Loucy (cell line): ENCODE measurements around the gene MAPK1IP1L.

Experiments
- EZH2phosphoT487 ChIP-seq: fragments of 200-600 bp; IDR thresholded peaks from 2 replicates; pipeline ENCODE4 v1.6.1; 2018; ENCODE audit warnings: antibody characterized with exemption, mild to moderate bottlenecking, moderate library complexity, borderline replicate concordance
- TF ChIP-seq, protein P1 (sequence below): fragments of 200-600 bp; sonication (generic); conservative IDR thresholded peaks from 2 replicates; pipeline ENCODE4 v1.5.1; 2014; ENCODE audit warnings: mild to moderate bottlenecking, antibody characterized with exemption, low read length

DNA sequence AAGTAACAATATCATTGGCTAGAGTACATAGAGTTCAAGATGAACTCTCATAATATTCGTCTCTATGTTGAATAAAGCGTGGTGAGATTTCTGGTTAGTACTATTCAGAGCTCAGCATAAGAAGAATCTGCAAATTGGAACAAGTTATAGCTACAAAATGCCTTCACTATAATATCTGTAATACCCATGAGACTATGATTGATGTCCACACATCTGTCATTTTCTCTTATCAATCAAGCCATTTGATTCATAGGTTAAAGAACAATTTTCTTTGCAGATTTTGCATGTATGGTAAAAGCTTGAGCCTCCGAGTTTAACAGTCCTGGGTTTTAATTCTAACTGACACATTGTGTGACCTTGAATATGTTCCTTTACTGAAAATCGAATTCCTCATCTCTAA, 23.0 kb upstream of the MAPK1IP1L start:
- TF ChIP-seq, protein P1, sequence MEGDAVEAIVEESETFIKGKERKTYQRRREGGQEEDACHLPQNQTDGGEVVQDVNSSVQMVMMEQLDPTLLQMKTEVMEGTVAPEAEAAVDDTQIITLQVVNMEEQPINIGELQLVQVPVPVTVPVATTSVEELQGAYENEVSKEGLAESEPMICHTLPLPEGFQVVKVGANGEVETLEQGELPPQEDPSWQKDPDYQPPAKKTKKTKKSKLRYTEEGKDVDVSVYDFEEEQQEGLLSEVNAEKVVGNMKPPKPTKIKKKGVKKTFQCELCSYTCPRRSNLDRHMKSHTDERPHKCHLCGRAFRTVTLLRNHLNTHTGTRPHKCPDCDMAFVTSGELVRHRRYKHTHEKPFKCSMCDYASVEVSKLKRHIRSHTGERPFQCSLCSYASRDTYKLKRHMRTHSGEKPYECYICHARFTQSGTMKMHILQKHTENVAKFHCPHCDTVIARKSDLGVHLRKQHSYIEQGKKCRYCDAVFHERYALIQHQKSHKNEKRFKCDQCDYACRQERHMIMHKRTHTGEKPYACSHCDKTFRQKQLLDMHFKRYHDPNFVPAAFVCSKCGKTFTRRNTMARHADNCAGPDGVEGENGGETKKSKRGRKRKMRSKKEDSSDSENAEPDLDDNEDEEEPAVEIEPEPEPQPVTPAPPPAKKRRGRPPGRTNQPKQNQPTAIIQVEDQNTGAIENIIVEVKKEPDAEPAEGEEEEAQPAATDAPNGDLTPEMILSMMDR = no peak
- no peak for TF ChIP-seq EZH2phosphoT487
